Stimulated activated CD4-positive, alpha-beta T cell treated with anti-CD3 and anti-CD28 coated beads, TNF-alpha, amount 100 ng/mL, for 24 hours (primary cell): ENCODE results near the gene DACT2.
"Not testable (repeated sequence)": the region's sequence is repeated elsewhere in the genome, so short reads cannot be mapped to it uniquely, and the experiment has no call there.

Experiments
- DNase-seq, 3 experiments: peaks; one replicate each; pipeline ENCODE4 v3.0.0-alpha.2; 2020; ENCODE audit warnings: low read depth in 3 of 3

The DACT2 gene

DNA sequence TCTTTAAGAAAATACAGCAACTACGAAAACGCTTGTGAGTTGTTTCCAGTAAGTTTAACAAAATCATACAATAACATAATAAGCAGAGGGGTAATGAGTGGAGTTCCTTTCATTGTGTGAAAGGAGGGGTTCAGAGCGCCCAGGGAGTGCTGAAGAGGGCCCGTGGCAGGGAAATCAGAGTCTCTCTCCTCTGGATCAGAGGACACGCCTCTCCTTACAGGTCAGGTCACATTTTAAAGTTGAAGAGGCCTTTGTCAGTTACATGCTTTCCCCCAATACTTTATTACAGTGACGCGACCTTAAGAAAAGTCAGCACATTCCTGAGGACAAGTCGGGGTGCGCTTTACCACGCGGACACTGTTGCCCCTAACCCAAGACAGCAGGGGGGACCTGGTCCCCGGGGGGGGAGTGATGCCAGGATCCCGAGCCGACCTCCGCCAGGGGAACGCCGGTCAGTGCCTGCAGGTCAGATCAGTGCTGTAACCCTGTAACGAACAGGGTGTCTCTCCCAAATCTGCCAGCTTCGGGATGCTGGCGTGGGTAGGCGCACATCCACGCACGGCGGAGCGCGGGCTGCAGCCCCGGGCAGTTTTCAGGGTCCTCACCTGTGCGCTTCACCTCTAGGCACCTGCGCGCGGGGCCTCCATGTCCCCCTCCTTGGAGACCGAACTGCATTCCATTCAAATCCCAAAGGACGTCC lies 848 bp downstream of the DACT2 start:
- no peak for DNase-seq

DNA sequence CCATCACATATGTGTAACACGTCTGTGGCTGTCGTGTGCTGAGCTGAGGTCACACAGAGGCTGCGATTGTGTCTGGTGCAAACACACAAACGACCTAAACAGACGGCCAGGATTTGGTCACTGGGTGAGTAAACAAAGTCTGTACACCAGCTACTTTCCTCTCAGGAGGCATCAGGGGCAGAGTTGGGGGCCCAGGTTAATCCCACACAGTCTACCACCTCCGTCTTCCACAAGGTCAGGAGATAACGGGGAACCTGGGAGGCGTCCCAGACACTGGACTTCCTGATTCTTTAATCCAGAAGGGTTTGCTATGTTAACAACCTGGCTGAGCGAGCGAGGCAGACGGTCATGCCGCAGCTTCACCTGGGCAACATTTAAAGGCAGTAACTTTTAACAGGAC lies 1.5 kb downstream of the DACT2 start:
- DNase-seq: no peak

DNA sequence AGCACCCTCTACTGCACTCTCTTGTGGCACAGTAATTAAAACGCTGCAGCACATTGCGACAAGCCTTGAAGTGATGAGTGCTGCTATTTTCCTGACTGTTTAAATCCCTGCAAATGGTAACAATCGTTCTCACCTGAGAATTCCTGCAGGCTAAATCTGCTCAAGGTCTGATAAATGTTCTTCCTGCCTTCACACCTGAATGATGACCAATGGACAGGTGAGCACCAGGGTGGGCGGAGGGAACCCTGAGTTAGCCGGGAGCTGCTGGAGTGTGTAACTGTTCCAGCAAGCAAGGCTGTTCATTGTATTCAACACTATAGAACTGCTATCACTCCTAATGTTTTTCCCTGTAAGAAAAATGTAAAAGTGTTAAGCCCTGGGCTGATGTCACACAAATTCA lies 4.0 kb downstream of the DACT2 start:
- no peak for DNase-seq

DNA sequence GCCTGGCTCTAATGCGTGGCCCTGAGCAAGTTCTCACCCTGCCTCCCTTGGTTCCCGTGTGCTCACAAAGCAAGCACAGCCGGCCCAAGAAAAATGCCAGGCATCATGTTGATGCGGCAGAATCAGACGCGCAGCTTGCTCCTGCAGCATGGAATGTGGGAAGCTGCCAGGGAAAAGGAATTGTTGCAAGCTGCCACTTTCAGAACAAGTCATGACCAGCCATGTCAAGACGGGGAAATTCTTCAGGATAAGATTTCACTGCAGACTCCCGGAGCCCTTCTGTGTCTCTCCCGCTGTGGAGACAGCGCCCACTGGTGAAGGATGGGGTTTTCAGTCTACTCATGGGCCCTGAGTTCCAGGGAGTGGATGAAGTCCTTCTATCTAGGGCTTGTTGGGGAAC lies 4.6 kb downstream of the DACT2 start:
- DNase-seq: no peak

DNA sequence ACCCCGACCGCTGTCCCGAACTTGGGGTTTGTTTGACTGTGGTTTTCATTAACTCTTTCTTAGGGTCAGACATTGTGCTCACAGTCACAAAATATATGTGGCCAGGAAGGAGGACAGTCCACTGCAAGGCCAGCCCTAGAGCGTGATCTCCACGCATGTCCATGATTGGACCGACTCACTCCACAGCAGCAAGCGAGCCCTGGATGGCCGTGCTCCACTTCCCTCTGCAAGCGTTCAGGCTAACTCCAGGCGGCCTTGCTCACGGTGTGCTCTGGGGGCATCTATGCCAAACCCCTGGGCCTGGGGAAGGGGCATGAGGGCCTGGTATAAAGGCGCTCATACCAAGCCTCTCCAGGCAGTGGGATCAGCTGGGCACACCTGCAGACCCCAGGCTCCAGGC lies 5.6 kb downstream of the DACT2 start:
- DNase-seq: no peak

DNA sequence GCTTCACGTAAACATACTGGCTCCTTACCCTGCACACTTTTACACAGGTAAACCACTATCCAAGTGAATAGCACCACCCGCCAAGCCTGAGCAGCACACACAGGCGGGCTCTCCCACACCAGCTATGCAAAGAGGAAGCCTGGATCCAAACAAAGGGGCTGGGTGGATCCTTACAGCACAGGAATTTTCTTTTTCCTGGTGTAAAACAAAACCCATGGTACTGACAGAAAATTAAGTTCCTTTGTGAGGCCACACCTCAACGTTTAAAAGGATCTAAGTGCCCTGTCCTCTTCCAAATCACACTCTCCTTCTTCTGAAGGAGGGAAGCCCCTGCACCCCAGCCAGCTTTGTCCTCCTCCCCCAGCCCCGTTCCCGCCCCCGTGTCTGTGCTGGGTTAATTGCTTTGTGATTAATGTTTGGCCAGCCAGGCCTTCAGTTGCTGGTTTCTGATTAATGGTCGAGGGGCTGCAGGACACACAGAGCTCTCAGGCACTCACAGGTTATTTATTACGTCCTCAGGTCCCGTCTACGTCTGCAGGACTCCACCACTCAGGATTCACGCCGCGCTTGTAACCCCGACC lies 6.1 kb downstream of the DACT2 start:
- no peak for DNase-seq

DNA sequence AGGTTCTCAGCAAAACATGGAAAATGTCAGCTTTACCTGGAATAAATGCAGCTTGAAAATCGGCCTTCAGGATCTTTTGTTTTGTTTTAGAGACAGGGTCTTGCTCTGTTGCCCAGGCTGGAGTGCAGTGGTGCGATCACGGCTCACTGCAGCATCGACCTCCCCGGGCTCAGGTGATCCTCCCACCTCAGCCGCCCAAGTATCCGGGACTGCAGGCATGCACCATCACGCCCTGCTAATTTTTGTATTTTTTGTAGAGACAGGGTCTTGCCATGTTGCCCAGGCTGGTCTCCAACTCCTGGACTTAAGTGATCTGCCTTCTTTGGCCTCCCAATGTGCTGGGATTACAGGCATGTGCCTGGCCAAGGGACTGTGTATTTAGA lies 7.5 kb downstream of the DACT2 start:
- not testable (repeated sequence) for DNase-seq

DNA sequence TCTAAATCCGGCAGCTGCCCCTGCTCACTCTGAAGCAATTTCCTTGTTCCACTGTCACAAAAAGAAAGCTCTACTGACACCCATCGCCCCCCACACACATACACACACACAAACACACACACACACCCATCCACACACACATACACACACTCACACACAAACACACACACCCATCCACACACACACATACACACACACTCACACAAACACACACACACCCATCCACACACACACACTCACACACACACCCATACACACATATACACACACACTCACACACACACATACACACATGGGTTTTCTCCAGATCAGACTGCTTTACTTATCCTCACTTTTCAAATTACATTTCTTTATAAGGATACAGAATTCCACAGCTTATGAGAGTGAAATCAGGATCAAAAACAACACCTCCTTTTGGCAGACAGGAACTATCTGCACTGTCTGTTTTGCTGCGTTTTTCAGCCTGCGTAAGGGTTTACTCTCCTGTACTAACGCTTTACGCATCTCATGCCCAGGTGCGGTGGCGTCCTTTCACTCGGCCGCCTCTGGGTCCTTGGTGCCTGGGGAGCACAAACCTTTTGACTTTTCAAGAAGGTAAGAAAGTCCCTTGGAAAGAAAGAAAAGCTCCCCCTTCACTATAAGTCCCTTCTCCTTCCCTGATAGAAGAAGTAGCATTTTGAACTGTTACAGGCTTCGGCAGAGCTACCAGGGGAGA lies 8.0 kb downstream of the DACT2 start:
- no peak for DNase-seq

DNA sequence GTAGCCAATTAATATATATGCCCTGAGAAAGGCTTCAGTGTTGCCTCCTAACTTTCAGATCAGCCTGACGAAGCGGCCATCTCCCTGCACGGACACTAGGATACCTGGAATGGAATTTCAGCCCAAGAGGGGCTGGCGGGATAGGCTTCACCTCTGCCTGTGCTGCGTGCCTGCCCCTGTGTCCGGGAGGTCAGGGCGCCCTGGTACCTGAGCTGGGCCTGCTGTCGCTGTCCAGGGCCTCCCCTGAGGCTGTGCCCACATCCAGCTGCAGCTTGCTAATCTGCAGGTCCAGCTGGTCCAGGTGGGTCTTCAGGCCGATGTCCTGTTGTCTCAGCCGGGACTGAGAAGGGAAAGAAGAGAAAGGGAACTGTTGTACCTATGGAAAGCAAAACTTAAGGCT lies 8.6 kb downstream of the DACT2 start:
- no peak for DNase-seq

DNA sequence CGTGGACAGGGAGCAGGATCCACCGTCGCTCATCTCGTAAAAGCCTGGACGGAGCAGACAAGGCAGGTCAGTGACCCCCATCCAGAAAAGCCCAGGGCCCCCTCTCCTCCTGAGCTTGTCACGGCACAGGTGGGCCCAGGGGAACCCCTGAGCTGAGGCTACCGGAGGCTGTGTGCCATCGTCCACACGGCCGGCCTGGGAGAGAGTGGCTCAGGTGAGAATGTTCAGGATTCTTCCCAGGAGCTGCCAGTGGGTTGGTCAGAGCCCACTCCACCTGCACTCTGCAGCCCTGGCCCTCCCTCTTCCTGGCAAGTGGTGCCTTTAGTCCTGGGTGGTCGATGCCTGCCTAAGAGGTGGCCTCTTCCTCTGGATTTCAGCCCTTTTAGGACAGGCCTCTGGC lies 9.2 kb downstream of the DACT2 start:
- DNase-seq: no peak

DNA sequence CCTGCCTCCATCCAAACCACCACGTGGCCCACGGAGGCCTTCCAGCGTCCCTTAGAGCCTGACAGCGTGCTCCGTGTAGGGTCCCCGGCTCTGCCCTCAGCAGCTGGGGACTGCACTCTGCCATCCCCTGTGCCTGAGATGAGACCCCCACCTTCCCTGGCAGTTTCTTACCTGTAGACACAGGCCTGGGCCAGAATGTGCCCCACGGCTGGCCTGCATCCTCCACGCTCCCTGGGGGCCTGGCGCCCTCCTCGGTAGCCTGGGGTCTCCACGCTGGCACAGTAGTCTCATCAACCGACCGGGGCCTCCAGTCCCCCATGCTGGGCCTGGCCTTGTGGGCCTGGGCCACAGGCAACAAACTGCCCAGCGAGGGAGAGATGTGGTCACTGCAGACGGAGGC lies 9.6 kb downstream of the DACT2 start:
- no peak for DNase-seq

DNA sequence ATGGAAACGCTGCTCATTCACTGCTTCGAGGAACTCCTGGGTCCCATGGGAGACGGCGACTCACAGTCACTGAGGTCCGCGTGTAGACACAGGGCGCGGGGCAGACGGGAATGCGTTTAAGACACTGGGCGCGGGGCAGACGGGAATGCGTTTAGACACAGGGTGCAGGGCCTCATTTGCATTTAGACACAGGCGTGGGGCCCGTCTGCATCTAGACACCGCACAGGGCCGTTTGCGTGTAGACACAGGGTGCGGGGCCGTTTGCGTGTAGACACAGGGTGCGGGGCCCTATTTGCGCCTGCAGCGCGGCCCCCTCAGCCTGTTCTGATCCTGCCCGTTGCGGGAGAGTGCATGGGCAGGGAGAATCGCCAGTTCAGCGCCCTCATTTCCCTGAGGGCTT lies 10.4 kb downstream of the DACT2 start:
- no peak for DNase-seq

DNA sequence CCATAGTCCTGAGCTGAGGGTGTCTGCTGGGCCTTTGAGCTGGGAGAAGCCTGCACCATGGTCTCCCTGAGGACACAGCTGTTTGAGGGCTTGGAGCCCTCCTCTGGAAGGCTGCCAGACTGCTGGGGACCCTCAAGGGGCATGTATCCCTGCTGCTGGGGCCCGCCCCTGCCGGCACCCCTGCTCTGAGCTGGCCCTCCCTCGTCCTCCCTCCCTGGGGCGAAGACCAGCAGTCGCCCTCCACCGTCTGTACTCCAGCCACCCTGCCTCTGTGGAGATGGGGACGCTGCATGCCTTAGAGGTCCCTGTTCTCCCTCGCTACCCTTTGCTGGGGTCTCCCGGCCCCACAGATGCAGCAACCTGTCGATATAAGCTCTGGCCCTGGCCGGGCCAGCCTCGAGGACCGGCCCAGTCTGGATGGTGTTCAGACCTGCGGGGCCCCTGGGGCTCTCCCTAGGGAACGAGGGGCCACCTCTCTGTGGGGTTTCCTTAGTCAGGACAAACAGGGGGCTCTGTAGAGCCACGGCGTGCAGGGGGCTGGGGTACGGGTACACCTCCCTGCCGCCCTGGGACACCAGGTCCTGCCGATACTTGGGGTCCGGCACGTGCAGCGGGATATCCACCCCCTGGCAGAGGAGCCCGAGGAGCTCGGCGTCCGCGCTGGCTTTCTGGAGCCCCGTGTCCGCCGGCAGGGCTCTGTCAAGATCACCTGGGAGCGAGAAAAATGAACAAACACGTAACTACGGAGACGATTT lies 11.0 kb downstream of the DACT2 start:
- no peak for DNase-seq

DNA sequence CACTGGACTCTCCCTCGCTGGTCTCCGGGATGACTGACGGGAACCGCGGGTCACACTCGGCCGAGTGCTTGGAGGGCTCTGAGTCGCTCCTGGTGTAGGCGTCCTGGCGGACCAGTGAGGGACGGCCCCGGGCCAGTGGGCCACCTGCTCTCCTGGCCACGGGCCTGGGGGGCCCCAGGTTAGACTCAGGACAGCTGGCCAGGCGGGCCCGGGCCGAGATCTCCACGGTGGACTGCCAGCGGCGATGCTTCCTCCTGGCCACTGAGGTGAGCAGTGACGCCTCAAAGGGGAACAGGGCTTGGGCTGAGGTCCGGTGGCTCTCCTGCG lies 11.9 kb downstream of the DACT2 start:
- no peak for DNase-seq

DNA sequence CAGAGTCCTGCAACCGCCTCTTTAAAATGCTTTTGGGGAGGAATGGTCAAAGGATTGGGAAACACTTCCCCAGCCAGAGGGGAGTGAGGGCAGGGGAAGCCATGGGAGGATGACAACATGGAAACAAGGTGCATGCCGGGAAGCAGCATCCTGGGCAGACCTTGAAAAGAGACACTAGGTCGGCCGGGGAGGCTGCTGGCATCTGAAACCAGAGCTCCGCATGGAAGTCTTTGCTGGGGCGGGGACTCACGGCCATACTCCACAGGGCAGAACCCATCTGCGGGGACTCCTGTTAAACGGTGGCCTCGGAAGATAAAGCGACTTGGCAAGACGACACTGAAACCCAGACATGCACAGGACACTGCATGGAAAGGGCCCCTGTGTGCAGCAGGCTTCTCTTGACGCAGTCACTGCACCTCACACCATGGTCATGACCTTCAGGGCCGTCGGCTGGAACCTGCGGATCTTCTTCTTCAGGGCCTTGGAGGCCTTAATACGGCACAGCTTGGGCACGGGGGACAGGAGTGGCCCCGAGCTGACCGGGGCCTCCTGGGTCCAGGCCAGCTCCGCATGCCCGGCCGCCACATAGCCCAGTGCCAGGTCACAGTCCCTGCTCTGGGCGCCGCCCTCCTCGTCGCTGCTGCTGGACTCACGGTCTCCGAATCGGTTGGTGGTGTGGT lies 12.4 kb downstream of the DACT2 start:
- no peak for DNase-seq

DNA sequence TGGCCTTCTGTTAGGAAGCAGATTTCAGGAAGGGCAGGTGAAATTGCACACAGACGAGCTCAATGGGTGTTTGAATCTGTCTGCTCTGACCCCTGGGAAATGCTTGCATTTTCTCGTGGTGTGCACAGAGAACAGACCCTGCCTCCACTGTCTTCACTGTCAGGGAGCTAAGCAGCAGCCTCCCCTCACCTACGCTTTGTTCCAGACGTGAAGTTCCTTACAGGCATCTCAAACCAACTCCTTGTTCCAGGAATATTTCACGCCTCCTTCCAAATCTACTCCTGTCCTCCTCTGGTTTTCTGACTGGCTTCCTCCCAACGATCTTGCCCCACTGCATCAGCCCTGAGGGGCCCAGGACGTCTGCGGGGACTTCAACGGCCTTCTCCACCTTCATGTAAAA lies 13.7 kb downstream of the DACT2 start:
- no peak for DNase-seq

DNA sequence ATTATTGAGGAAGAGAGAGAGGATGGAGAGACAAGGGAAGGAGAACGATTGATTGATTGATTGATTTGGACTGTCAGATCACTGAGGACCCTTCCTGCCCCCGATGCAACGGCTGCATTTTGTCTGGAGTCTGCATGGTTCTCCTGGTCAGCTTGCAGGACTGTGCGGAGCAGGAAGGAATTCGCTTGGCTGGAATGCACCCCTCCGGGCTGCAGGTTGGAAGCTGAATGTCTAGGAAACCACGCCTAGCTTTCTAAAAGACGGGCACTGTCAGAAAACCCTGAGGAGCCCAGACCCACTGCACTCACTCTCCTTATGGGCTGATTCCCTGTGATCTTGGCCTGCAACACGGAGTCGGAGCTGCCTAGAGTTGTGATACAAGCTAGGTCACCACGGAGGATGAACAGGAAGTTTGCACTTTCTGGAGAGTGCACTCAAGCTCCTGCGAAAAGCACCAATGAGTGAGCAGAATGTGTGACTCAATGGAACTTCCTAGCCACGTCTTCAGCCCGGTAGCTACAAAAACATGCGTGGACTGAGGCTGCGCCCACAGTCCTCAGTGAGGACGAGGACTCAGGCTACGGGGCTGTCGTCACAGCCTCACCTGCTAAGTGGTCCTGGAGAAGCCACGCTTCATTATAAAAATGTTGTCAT lies 14.4 kb downstream of the DACT2 start:
- no peak for DNase-seq

DNA sequence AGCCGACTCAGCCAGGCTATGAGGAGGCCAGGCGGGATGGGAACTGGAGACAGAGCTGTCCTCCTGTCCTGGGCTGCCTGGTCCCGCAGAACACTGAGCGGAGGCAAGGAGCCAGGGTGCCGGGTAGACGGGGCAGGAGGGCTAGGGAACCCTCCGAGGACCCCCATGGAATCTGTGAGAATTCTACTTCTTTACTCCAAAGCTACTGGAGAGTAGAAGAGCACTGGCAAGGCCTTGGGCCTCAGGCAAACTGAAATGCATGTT lies 14.9 kb downstream of the DACT2 start:
- DNase-seq: no peak

DNA sequence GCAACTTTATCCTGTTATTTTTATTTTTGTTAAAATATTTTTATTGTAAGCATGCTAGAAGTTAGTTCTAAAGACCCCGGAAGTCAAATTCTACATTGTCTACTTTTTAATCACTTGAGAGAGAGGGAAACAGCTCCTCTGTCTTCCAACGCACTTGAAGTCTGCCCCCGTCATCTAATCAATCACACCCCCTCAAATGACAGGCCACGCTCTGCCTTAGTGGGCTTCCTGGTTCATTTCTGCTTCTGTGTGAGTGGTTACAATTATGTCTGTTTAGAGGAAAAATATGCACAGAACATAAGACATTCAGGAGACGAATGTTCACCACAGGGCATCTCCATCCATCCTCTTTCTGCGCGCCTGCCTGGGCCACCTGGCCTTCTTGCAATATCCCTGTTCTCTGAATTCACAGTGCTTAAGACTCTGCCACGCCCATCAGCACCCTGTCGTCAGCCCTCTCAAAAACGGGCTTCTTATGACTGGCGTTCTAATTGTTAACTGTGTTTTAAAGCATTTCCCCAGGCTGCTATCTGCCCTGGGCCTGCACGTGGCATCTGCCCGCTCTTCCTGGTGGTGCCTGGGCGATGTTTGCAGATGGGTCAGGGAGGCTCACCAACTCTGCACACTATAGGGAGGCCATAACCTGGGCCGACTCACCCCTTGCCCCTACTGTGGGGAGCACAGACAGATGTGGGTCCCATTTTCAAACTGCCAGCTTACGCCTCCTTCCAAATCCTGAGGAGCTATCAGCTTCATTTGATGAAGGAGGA lies 15.4 kb downstream of the DACT2 start:
- DNase-seq: no peak

DNA sequence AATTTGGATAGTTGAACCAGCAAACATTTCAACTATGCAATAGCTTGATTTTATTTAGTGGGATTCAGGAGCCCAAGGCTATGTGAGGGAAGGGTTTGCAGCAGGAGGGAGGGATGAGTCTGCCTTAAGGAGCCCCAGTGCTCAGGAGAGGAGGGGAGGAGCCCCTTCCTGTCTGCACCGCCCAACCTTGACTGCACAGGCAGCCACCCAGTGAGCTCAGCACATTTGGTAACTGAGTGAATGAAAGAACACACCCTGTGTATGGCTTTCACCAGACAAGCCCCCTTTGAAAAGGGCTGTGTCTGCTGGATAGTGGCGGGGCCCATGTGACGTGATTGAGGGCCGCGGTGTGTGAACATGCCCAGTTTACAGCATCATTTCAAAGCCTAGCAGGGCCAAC lies 17.0 kb downstream of the DACT2 start:
- DNase-seq: no peak
